Esophagus squamous epithelium (tissue), 4 donors: ENCODE data around the gene ZNF860.

Experiments used
- CTCF ChIP-seq, 6 experiments: fragments of 450-650 bp in 4 of 6; fragments of 200-600 bp in 2 of 6; sonication (generic) in 2 of 6; IDR thresholded peaks; one replicate each; pipeline ENCODE4 v1.5.1; 2016 to 2019; ENCODE audit warnings: antibody characterized with exemption in 6 of 6, mild to moderate bottlenecking in 4 of 6, moderate library complexity in 4 of 6
- POLR2A ChIP-seq, 4 donors: fragments of 450-650 bp; IDR thresholded peaks; one replicate each; pipeline ENCODE4 v1.6.1; 2017; ENCODE audit warnings: antibody characterized with exemption in 4 of 4, mild to moderate bottlenecking in 4 of 4, moderate library complexity in 3 of 4

GRCh38 chr3:31948280-31948679 lies 33.3 kb upstream of the ZNF860 start:
- no peak for TF ChIP-seq POLR2A (IDR thresholded peaks at IDR 0.05)
- no peak for TF ChIP-seq CTCF (IDR thresholded peaks at IDR 0.05)
